GM23248 (cell line): Measurements from ENCODE around the gene ANKS1B.

Experiments
- EZH2 ChIP-seq: fragments of 200-600 bp; sonication (generic); IDR thresholded peaks from 2 replicates; pipeline ENCODE4 v1.6.1; 2018; ENCODE audit warnings: antibody characterized with exemption, mild to moderate bottlenecking; ENCODE audit not compliant: insufficient read depth, poor library complexity, severe bottlenecking
- EZH2phosphoT487 ChIP-seq: fragments of 200-600 bp; sonication (generic); IDR thresholded peaks from 2 replicates; pipeline ENCODE4 v1.6.1; 2018; ENCODE audit warnings: antibody characterized with exemption, moderate library complexity, mild to moderate bottlenecking, low read depth; ENCODE audit not compliant: insufficient read depth

- no peak for TF ChIP-seq EZH2phosphoT487
- TF ChIP-seq EZH2 = no peak
Observed at GRCh38 chr12:99282086-99282485, 702.6 kb downstream of the ANKS1B start.
